Gastroesophageal sphincter (tissue), 4 donors: ENCODE results near the gene DYNC1I2. TPM values are rescaled to one million over a fixed set of nuclear protein-coding genes. Genes with fewer than 3 reads are reported as not detected.

Experiments used
- ATAC-seq: fragments of 150-250 bp; one replicate; pipeline ENCODE4 v1.9.1; 2016; ENCODE audit warnings: mild to moderate bottlenecking, moderate library complexity
- H3K27ac ChIP-seq, 4 donors: fragments of 200-600 bp; sonication (generic) in 3 of 4; 1 replicate in 3 of 4; 2 replicates in 1 of 4; pipeline ENCODE4 v1.5.1; 2016 to 2019
- H3K27me3 ChIP-seq: fragments of 200-600 bp; sonication (generic); one replicate; pipeline ENCODE4 v1.5.1; 2019
- H3K36me3 ChIP-seq, 2 donors: fragments of 200-600 bp; sonication (generic); one replicate each; pipeline ENCODE4 v1.5.1; 2019; ENCODE audit warnings: control low read depth in 1 of 2
- H3K4me1 ChIP-seq, 3 donors: fragments of 200-600 bp; sonication (generic); 1 replicate in 2 of 3; 2 replicates in 1 of 3; pipeline ENCODE4 v1.5.1; 2016 to 2019; ENCODE audit warnings: control low read depth in 2 of 3
- H3K4me3 ChIP-seq, 2 donors: fragments of 200-600 bp; sonication (generic); one replicate each; pipeline ENCODE4 v1.5.1; 2019; ENCODE audit warnings: mild to moderate bottlenecking in 1 of 2, moderate library complexity in 1 of 2
- H3K9me3 ChIP-seq, 3 donors: fragments of 200-600 bp; sonication (generic); one replicate each; pipeline ENCODE4 v1.5.1; 2017 to 2019; ENCODE audit warnings: control low read depth in 2 of 3
- CTCF ChIP-seq, 4 experiments: fragments of 200-600 bp in 2 of 4; fragments of 450-650 bp in 2 of 4; sonication (generic) in 1 of 4; IDR thresholded peaks; one replicate each; pipeline ENCODE4 v1.5.1; 2017 to 2019; ENCODE audit warnings: antibody characterized with exemption in 4 of 4, mild to moderate bottlenecking in 2 of 4, moderate library complexity in 2 of 4
- EP300 ChIP-seq: sonication (generic); formaldehyde crosslinking; IDR thresholded peaks from one replicate; pipeline ENCODE4 v1.6.1; 2017; ENCODE audit warnings: antibody characterized with exemption, mild to moderate bottlenecking
- POLR2A ChIP-seq, 2 donors: fragments of 450-650 bp; IDR thresholded peaks; one replicate each; pipeline ENCODE4 v1.6.1; 2017; ENCODE audit warnings: antibody characterized with exemption in 2 of 2, mild to moderate bottlenecking in 2 of 2, moderate library complexity in 1 of 2
- POLR2AphosphoS5 ChIP-seq: sonication (generic); formaldehyde crosslinking; IDR thresholded peaks from one replicate; pipeline ENCODE4 v1.6.1; 2017; ENCODE audit warnings: antibody characterized with exemption
- WGBS, 2 donors: methylation state at CpG; one replicate each; pipeline ENCODE4 v1.1.5; 2018; ENCODE audit warnings: low coverage in 1 of 2; 5-methylcytosine and 5-hydroxymethylcytosine counted together
- total RNA-seq, 4 donors: library from RNA; depleted of rRNA; stranded (reverse); fragments of >200 nt; gene quantifications; one replicate each; pipeline ENCODE4 v1.1.0, GENCODE V29; 2016

Gene DYNC1I2
- total RNA-seq, 4 donors from 2014 or later = 117 to 147 (median 131) TPM

- no peak overlapping the region for H3K27ac ChIP-seq
- H3K4me1 ChIP-seq = peaks cover 0 to 22% (median 0%) of the 10 kb centered on the region in 3 donors
- TF ChIP-seq EP300 (no peak), CTCF (IDR thresholded peaks at IDR 0.05) (no peak), POLR2A (IDR thresholded peaks at IDR 0.05) (no peak), POLR2AphosphoS5 (no peak)
- no peaks in the 10 kb centered on the region for H3K9me3 ChIP-seq
- no peak overlapping the region for H3K4me3 ChIP-seq
- no peaks in the 10 kb centered on the region for H3K27me3 ChIP-seq
- no peak for ATAC-seq
- H3K36me3 ChIP-seq = peaks cover 0 to 44% of the 10 kb centered on the region in 2 donors
Observed at GRCh38 chr2:171711351-171711750, 24.1 kb downstream of the DYNC1I2 start.

- 58 to 81% methylated on average over 2 of the region's 2 CpGs for WGBS, 2 donors
- Histone ChIP-seq H3K9me3 (no peaks in the 10 kb centered on the region), H3K4me1 (peaks cover 0 to 15% (median 0%) of the 10 kb centered on the region in 3 donors), H3K4me3 (no peak overlapping the region), H3K36me3 (peaks cover 0 to 51% of the 10 kb centered on the region in 2 donors), H3K27ac (no peak overlapping the region), H3K27me3 (no peaks in the 10 kb centered on the region)
- ATAC-seq = no peak
- TF ChIP-seq CTCF (IDR thresholded peaks at IDR 0.05) = no peak
- TF ChIP-seq POLR2A (IDR thresholded peaks at IDR 0.05) = no peak
- TF ChIP-seq POLR2AphosphoS5 = no peak
- no peak for TF ChIP-seq EP300
Observed at GRCh38 chr2:171712051-171712450, 24.8 kb downstream of the DYNC1I2 start.

- ATAC-seq = no peak
- peaks cover 0 to 65% of the 10 kb centered on the region in 2 donors for H3K36me3 ChIP-seq
Observed at GRCh38 chr2:171718720-171719119, 31.5 kb downstream of the DYNC1I2 start.

GRCh38 chr2:171719660-171720059 is 32.4 kb downstream of the DYNC1I2 start:
- Histone ChIP-seq H3K27ac (no peak overlapping the region), H3K4me1 (no peaks in the 10 kb centered on the region), H3K9me3 (no peaks in the 10 kb centered on the region), H3K4me3 (no peak overlapping the region), H3K27me3 (no peaks in the 10 kb centered on the region), H3K36me3 (peaks cover 0 to 73% of the 10 kb centered on the region in 2 donors)
- no peak for ATAC-seq
- 97% methylated on average over 3 of the region's 3 CpGs; no CpG with 5 or more reads in 1 of the 2 donors for WGBS, 2 donors
- TF ChIP-seq EP300 (no peak), POLR2A (IDR thresholded peaks at IDR 0.05) (no peak), CTCF (IDR thresholded peaks at IDR 0.05) (no peak), POLR2AphosphoS5 (no peak)

More at GRCh38 chr2:171718720-171719119, 31.5 kb downstream of the DYNC1I2 start:
- 86 to 93% methylated on average over 2 of the region's 4 CpGs for WGBS, 2 donors
- H3K4me1 ChIP-seq = no peaks in the 10 kb centered on the region
- no peak for TF ChIP-seq POLR2A (IDR thresholded peaks at IDR 0.05)
- no peak for TF ChIP-seq CTCF (IDR thresholded peaks at IDR 0.05)
- TF ChIP-seq POLR2AphosphoS5 = no peak
- TF ChIP-seq EP300 = no peak
- no peaks in the 10 kb centered on the region for H3K9me3 ChIP-seq
- H3K27me3 ChIP-seq = no peaks in the 10 kb centered on the region
- no peak overlapping the region for H3K27ac ChIP-seq
- no peak overlapping the region for H3K4me3 ChIP-seq

- peaks cover 7 to 70% of the 10 kb centered on the region in 2 donors for H3K36me3 ChIP-seq
- ATAC-seq = no peak
- 78 to 84% methylated on average over 11 to 12 of the region's 12 CpGs for WGBS, 2 donors
- TF ChIP-seq POLR2A (IDR thresholded peaks at IDR 0.05) (no peak), EP300 (no peak), CTCF (IDR thresholded peaks at IDR 0.05) (no peak), POLR2AphosphoS5 (no peak)
- no peaks in the 10 kb centered on the region for H3K4me1 ChIP-seq
- H3K27me3 ChIP-seq = no peaks in the 10 kb centered on the region
- no peaks in the 10 kb centered on the region for H3K9me3 ChIP-seq
- H3K27ac ChIP-seq = no peak overlapping the region
- H3K4me3 ChIP-seq = no peak overlapping the region
Observed at GRCh38 chr2:171723716-171724683, 36.7 kb downstream of the DYNC1I2 start.
